Forelimb muscle (tissue), 1 donor: ENCODE data around the gene TMEM132D. TPM values are rescaled to one million over a fixed set of nuclear protein-coding genes. Genes with fewer than 3 reads are reported as not detected.

Source experiments
- DNase-seq: peaks from one replicate; pipeline ENCODE4 v3.0.0-alpha.2; 2013; ENCODE audit warnings: low read depth
- polyA plus RNA-seq: library from polyadenylated mRNA; unstranded; fragments of 120-200 nt; gene quantifications from one replicate; pipeline ENCODE4 v1.2.1, GENCODE V29; 2013; ENCODE audit not compliant: insufficient read length

Gene TMEM132D
- polyA plus RNA-seq, 1 donor, result 0.52 TPM

GRCh38 chr12:129727100-129727499, 176.7 kb downstream of the TMEM132D start:
- DNase-seq, result no peak

- no peak for DNase-seq
These were observed 180.6 kb downstream of the TMEM132D start for GRCh38 chr12:129723260-129723659.

GRCh38 chr12:129720618-129721017, 183.2 kb downstream of the TMEM132D start:
- DNase-seq, result no peak

- no peak for DNase-seq
These were observed 184.4 kb downstream of the TMEM132D start for GRCh38 chr12:129719416-129719815.

GRCh38 chr12:129717438-129717837, 186.4 kb downstream of the TMEM132D start:
- no peak for DNase-seq

- DNase-seq, result no peak
These were observed 187.0 kb downstream of the TMEM132D start for GRCh38 chr12:129716825-129717224.

- no peak for DNase-seq
These were observed 197.1 kb downstream of the TMEM132D start for GRCh38 chr12:129706716-129707115.

- no peak for DNase-seq
These were observed 199.5 kb downstream of the TMEM132D start for GRCh38 chr12:129704232-129704830.

GRCh38 chr12:129701631-129702101, 202.2 kb downstream of the TMEM132D start:
- no peak for DNase-seq

GRCh38 chr12:129700036-129700435, 203.8 kb downstream of the TMEM132D start:
- DNase-seq, result no peak

GRCh38 chr12:129696926-129697325, 206.9 kb downstream of the TMEM132D start:
- DNase-seq, result no peak

- no peak for DNase-seq
These were observed 207.4 kb downstream of the TMEM132D start for GRCh38 chr12:129696405-129696804.

GRCh38 chr12:129693731-129694130, 210.1 kb downstream of the TMEM132D start:
- no peak for DNase-seq

- no peak for DNase-seq
These were observed 216.1 kb downstream of the TMEM132D start for GRCh38 chr12:129687731-129688130.

- no peak for DNase-seq
These were observed 222.0 kb downstream of the TMEM132D start for GRCh38 chr12:129681830-129682229.

GRCh38 chr12:129681151-129681550, 222.7 kb downstream of the TMEM132D start:
- no peak for DNase-seq

GRCh38 chr12:129676411-129676810, 227.4 kb downstream of the TMEM132D start:
- no peak for DNase-seq

GRCh38 chr12:129675947-129676346, 227.9 kb downstream of the TMEM132D start:
- no peak for DNase-seq

GRCh38 chr12:129675496-129675895, 228.3 kb downstream of the TMEM132D start:
- DNase-seq, result no peak

- no peak for DNase-seq
These were observed 230.0 kb downstream of the TMEM132D start for GRCh38 chr12:129673806-129674205.

- DNase-seq, result no peak
These were observed 231.7 kb downstream of the TMEM132D start for GRCh38 chr12:129672110-129672509.

- DNase-seq, result no peak
These were observed 233.4 kb downstream of the TMEM132D start for GRCh38 chr12:129670256-129670920.

GRCh38 chr12:129665414-129665813, 238.4 kb downstream of the TMEM132D start:
- DNase-seq, result no peak
